Liver (tissue), 9 donors: ENCODE results near the gene SRCAP. TPM values are rescaled to one million over a fixed set of nuclear protein-coding genes. Genes with fewer than 3 reads are reported as not detected.

ENCODE experiments used
- DNase-seq: peaks from one replicate; pipeline ENCODE4 v3.0.0-alpha.2; 2017; ENCODE audit warnings: low spot score
- H3K27ac ChIP-seq, 2 donors: one replicate each; pipeline ENCODE4 v1.7.0; 2013; ENCODE audit warnings: inconsistent platforms in 2 of 2, low read length in 2 of 2, control low read depth in 1 of 2, low read depth in 1 of 2, mild to moderate bottlenecking in 1 of 2
- H3K27me3 ChIP-seq, 4 donors: one replicate each; pipeline versions ENCODE4 v1.6.1 to v1.7.0; 2013; ENCODE audit warnings: low read length in 3 of 4, inconsistent platforms in 1 of 4, mild to moderate bottlenecking in 1 of 4, moderate library complexity in 1 of 4; ENCODE audit not compliant: control insufficient read depth in 4 of 4, insufficient read depth in 4 of 4
- H3K36me3 ChIP-seq, 4 donors: one replicate each; pipeline versions ENCODE4 v1.6.1 to v1.7.0; 2013; ENCODE audit warnings: low read length in 3 of 4, mild to moderate bottlenecking in 3 of 4, low read depth in 1 of 4, moderate library complexity in 1 of 4; ENCODE audit not compliant: control insufficient read depth in 4 of 4, insufficient read depth in 3 of 4
- H3K4me1 ChIP-seq, 4 donors: one replicate each; pipeline versions ENCODE4 v1.6.1 to v1.7.0; 2013; ENCODE audit warnings: low read length in 3 of 4, mild to moderate bottlenecking in 3 of 4, moderate library complexity in 1 of 4; ENCODE audit not compliant: control insufficient read depth in 4 of 4, insufficient read depth in 4 of 4
- H3K4me3 ChIP-seq, 3 donors: one replicate each; pipeline versions ENCODE4 v1.6.1 to v1.7.0; 2013; ENCODE audit warnings: low read length in 3 of 3, control low read depth in 1 of 3, low read depth in 1 of 3, mild to moderate bottlenecking in 1 of 3
- H3K9ac ChIP-seq, 2 donors: one replicate each; pipeline ENCODE4 v1.7.0; 2013; ENCODE audit warnings: low read length in 2 of 2, mild to moderate bottlenecking in 2 of 2, moderate library complexity in 2 of 2, control low read depth in 1 of 2, low read depth in 1 of 2
- H3K9me3 ChIP-seq, 4 donors: one replicate each; pipeline versions ENCODE4 v1.6.1 to v1.7.0; 2013; ENCODE audit warnings: low read length in 3 of 4; ENCODE audit not compliant: control insufficient read depth in 4 of 4
- CTCF ChIP-seq: fragments of 150-350 bp; IDR thresholded peaks from 2 replicates; pipeline ENCODE4 v1.5.1; 2017; ENCODE audit warnings: improper control_type of control experiment, low read depth, low read length; ENCODE audit not compliant: missing input control
- EGR1 ChIP-seq, 2 donors: IDR thresholded peaks; 2 replicates each; pipeline ENCODE4 v1.6.1; 2016 to 2018; ENCODE audit warnings: antibody characterized with exemption in 2 of 2, low read depth in 2 of 2
- FOXA1 ChIP-seq: IDR thresholded peaks from 2 replicates; pipeline ENCODE4 v1.6.1; 2016; ENCODE audit warnings: antibody characterized with exemption
- FOXA2 ChIP-seq: IDR thresholded peaks from 2 replicates; pipeline ENCODE4 v1.6.1; 2016; ENCODE audit warnings: antibody characterized with exemption
- GABPA ChIP-seq, 2 donors: IDR thresholded peaks in 1 of 2; conservative IDR thresholded peaks in 1 of 2; 2 replicates each; pipeline ENCODE4 v1.6.1; 2016; ENCODE audit warnings: antibody characterized with exemption in 2 of 2, mild to moderate bottlenecking in 1 of 2, moderate library complexity in 1 of 2
- HNF4G ChIP-seq: IDR thresholded peaks from 2 replicates; pipeline ENCODE4 v1.6.1; 2016; ENCODE audit warnings: antibody characterized with exemption
- JUND ChIP-seq, 2 donors: IDR thresholded peaks; 2 replicates each; pipeline ENCODE4 v1.6.1; 2016; ENCODE audit warnings: antibody characterized with exemption in 2 of 2
- MAX ChIP-seq: IDR thresholded peaks from 2 replicates; pipeline ENCODE4 v1.6.1; 2016; ENCODE audit warnings: antibody characterized with exemption
- NR2F2 ChIP-seq: IDR thresholded peaks from 2 replicates; pipeline ENCODE4 v1.6.1; 2016; ENCODE audit warnings: antibody characterized with exemption
- REST ChIP-seq: IDR thresholded peaks from 2 replicates; pipeline ENCODE4 v1.6.1; 2016; ENCODE audit warnings: antibody characterized with exemption, mild to moderate bottlenecking
- RXRA ChIP-seq, 2 donors: IDR thresholded peaks; 2 replicates each; pipeline ENCODE4 v1.6.1; 2017 to 2018; ENCODE audit warnings: antibody characterized with exemption in 2 of 2, mild to moderate bottlenecking in 1 of 2
- SP1 ChIP-seq: IDR thresholded peaks from 2 replicates; pipeline ENCODE4 v1.6.1; 2018; ENCODE audit warnings: antibody characterized with exemption, mild to moderate bottlenecking
- TAF1 ChIP-seq: conservative IDR thresholded peaks from 2 replicates; pipeline ENCODE4 v1.6.1; 2016; ENCODE audit warnings: antibody characterized with exemption, mild to moderate bottlenecking
- YY1 ChIP-seq: IDR thresholded peaks from 2 replicates; pipeline ENCODE4 v1.6.1; 2016; ENCODE audit warnings: antibody characterized with exemption, mild to moderate bottlenecking
- ZBTB33 ChIP-seq: IDR thresholded peaks from 2 replicates; pipeline ENCODE4 v1.6.1; 2016; ENCODE audit warnings: antibody characterized with exemption
- WGBS: extraction: QIAGEN DNeasy Blood & Tissue Kit; methylation state at CpG from one replicate; pipeline ENCODE4 v1.1.7; 2013; 5-methylcytosine and 5-hydroxymethylcytosine counted together
- polyA plus RNA-seq, 2 donors: library from polyadenylated mRNA; stranded (reverse) in 1 of 2; unstranded in 1 of 2; fragments of 200-250 nt in 1 of 2; fragments of >200 nt in 1 of 2; fragmentation: Nextera tagmentation in 1 of 2; extraction: Ambion mirVana in 1 of 2; gene quantifications; one replicate each; pipeline versions ENCODE4 v1.2.1 to v1.2.3, GENCODE V29; 2013 to 2015
- total RNA-seq, 2 donors: library from RNA; depleted of rRNA; stranded (reverse); fragments of >200 nt; gene quantifications; one replicate each; pipeline ENCODE4 v1.2.3, GENCODE V29; 2014
- donor health status: healthy.
- donor health status: healthy.
- donor health status: healthy.
- donor health status: healthy.
- donor health status: healthy.

The SRCAP gene
- total and polyA plus RNA-seq, 4 donors, result 7.6 to 27.7 (median 17.7) TPM

GRCh38 chr16:30677931-30678585 lies 20.9 kb upstream of the SRCAP start (continued):
- TF ChIP-seq ZBTB33, result no peak
- TF ChIP-seq SP1, result no peak
- TF ChIP-seq CTCF, result no peak
- no peak for TF ChIP-seq EGR1 (IDR thresholded peaks at IDR 0.05; ENCODE audit: low read depth in 2 of 2)

- Histone ChIP-seq H3K4me1 (no peaks in the 10 kb centered on the region), H3K27me3 (no peaks in the 10 kb centered on the region), H3K27ac (no peak overlapping the region), H3K36me3 (no peaks in the 10 kb centered on the region), H3K9ac (no peak overlapping the region), H3K4me3 (no peak overlapping the region), H3K9me3 (no peaks in the 10 kb centered on the region)
- no peak for TF ChIP-seq ZBTB33
- TF ChIP-seq TAF1, result no peak
- TF ChIP-seq CTCF, result no peak
- TF ChIP-seq SP1, result no peak
- WGBS, result 82% methylated on average over 3 of the region's 3 CpGs
- DNase-seq, result no peak
These were observed 20.4 kb upstream of the SRCAP start for GRCh38 chr16:30678586-30678970.

GRCh38 chr16:30680326-30680725 lies 18.6 kb upstream of the SRCAP start:
- DNase-seq, result no peak
- no peak overlapping the region for H3K27ac ChIP-seq
- H3K9me3 ChIP-seq, result no peaks in the 10 kb centered on the region
- TF ChIP-seq GABPA (IDR thresholded peaks at IDR 0.05 in 1 of 2, conservative IDR thresholded peaks at IDR 0.05 in 1 of 2) (no peak), FOXA1 (no peak), MAX (no peak), TAF1 (no peak), JUND (IDR thresholded peaks at IDR 0.05) (no peak), YY1 (no peak), REST (no peak), RXRA (IDR thresholded peaks at IDR 0.05) (no peak), EGR1 (IDR thresholded peaks at IDR 0.05; ENCODE audit: low read depth in 2 of 2) (no peak), FOXA2 (no peak), NR2F2 (no peak), HNF4G (no peak)
- no peaks in the 10 kb centered on the region for H3K4me1 ChIP-seq
- H3K27me3 ChIP-seq, result no peaks in the 10 kb centered on the region
- H3K36me3 ChIP-seq, result no peaks in the 10 kb centered on the region
- WGBS, result 98% methylated on average over 3 of the region's 3 CpGs
- no peak overlapping the region for H3K9ac ChIP-seq
- no peak overlapping the region for H3K4me3 ChIP-seq
